ENCODE data around the gene INAFM1. TPM values are rescaled to one million over a fixed set of nuclear protein-coding genes. Genes with fewer than 3 reads are reported as not detected.
A peak's percentile ranks its signal among the peaks of the same experiment; 100 is the strongest.

INAFM1 gene
- total and polyA plus RNA-seq, 9 of the 15 experiments (the other 6 are each of a cell fraction or from before 2014, with no cell fraction given), result 0.71 to 30.9 (median 3.1) TPM

DNA sequence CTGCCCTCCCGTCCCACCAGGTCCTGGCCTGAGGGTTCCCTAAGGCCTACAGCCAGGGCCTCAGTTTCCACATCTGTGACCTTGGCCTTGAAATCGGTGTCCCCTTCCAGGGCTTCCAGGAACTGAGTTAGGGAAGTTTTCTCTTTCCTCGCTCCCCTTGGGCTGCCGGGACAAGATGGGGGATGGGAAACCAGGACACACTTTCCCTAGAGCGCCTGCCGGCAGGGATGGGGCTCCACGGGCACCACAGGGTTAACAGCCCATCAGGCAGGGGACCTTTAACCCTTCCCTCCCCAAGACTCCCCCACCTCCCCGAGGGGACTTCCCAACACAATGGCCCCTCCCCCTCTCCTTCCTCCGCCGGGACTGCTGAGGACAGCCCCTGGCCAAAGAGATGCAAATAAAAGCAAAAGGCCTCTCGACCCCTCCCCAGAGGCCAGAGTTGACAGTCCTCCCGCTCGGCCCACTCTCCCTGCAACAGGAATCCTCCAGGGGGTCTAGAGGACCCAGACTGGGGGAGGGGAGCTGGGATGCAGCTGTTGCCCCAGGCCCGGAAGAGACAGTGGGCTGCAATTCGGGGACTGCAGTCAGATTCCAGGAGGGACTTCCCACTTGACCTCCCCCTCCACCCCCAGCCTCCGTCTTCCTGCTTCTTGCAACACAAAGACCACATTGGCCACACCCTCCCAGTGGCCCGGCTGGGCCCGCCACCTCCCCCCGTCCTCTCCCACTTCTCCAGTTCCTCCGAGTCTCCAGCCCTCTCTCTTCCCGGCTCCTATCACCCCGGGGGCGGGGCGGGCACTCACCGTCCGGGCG lies 47.1 kb upstream of the INAFM1 start (continued):
- TF ChIP-seq, protein P1, sequence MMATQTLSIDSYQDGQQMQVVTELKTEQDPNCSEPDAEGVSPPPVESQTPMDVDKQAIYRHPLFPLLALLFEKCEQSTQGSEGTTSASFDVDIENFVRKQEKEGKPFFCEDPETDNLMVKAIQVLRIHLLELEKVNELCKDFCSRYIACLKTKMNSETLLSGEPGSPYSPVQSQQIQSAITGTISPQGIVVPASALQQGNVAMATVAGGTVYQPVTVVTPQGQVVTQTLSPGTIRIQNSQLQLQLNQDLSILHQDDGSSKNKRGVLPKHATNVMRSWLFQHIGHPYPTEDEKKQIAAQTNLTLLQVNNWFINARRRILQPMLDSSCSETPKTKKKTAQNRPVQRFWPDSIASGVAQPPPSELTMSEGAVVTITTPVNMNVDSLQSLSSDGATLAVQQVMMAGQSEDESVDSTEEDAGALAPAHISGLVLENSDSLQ (IDR thresholded peaks at IDR 0.05), result no peak; the same call in 1 of the 2 replicates
- TF ChIP-seq MEF2D (tag; conservative IDR thresholded peaks at IDR 0.05; ENCODE audit: low read depth) (peak; percentile 67), GABPB2 (CRISPR knock-in tag; conservative IDR thresholded peaks at IDR 0.05) (no peak), ZNF217 (CRISPR knock-in tag; IDR thresholded peaks at IDR 0.05) (no peak), TCFL5 (CRISPR knock-in tag; conservative IDR thresholded peaks at IDR 0.05) (no peak), WHSC1 (IDR thresholded peaks at IDR 0.05; ENCODE audit: low read length) (no peak), POLR2B (IDR thresholded peaks at IDR 0.05; ENCODE audit: low read depth, partially characterized antibody) (peak; percentile 45), NR2C1 (IDR thresholded peaks at IDR 0.05) (peak; percentile 89), NR2C1 (tag; IDR thresholded peaks at IDR 0.05) (peak; percentile 92), CREM (IDR thresholded peaks at IDR 0.05; ENCODE audit: low read depth) (peak; percentile 35), DACH1 (IDR thresholded peaks at IDR 0.05; ENCODE audit: partially characterized antibody) (peak; percentile 85), SNIP1 (IDR thresholded peaks at IDR 0.05; ENCODE audit: low read depth) (no peak), ZNF707 (CRISPR knock-in tag; conservative IDR thresholded peaks at IDR 0.05) (no peak), RFX5 (IDR thresholded peaks at IDR 0.05; ENCODE audit: low read depth, low read length) (no peak), HNRNPH1 (optimal IDR thresholded peaks at IDR 0.05; ENCODE audit: low read depth, low read length) (no peak), PHTF2 (CRISPR knock-in tag; IDR thresholded peaks at IDR 0.05) (no peak), ARHGAP35 (IDR thresholded peaks at IDR 0.05; ENCODE audit: partially characterized antibody) (no peak)
- TF ChIP-seq, protein P2, sequence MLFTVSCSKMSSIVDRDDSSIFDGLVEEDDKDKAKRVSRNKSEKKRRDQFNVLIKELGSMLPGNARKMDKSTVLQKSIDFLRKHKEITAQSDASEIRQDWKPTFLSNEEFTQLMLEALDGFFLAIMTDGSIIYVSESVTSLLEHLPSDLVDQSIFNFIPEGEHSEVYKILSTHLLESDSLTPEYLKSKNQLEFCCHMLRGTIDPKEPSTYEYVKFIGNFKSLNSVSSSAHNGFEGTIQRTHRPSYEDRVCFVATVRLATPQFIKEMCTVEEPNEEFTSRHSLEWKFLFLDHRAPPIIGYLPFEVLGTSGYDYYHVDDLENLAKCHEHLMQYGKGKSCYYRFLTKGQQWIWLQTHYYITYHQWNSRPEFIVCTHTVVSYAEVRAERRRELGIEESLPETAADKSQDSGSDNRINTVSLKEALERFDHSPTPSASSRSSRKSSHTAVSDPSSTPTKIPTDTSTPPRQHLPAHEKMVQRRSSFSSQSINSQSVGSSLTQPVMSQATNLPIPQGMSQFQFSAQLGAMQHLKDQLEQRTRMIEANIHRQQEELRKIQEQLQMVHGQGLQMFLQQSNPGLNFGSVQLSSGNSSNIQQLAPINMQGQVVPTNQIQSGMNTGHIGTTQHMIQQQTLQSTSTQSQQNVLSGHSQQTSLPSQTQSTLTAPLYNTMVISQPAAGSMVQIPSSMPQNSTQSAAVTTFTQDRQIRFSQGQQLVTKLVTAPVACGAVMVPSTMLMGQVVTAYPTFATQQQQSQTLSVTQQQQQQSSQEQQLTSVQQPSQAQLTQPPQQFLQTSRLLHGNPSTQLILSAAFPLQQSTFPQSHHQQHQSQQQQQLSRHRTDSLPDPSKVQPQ (CRISPR knock-in tag; IDR thresholded peaks at IDR 0.05; ENCODE audit: borderline replicate concordance), result no peak
- TF ChIP-seq, protein P3, sequence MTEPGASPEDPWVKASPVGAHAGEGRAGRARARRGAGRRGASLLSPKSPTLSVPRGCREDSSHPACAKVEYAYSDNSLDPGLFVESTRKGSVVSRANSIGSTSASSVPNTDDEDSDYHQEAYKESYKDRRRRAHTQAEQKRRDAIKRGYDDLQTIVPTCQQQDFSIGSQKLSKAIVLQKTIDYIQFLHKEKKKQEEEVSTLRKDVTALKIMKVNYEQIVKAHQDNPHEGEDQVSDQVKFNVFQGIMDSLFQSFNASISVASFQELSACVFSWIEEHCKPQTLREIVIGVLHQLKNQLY (CRISPR knock-in tag; conservative IDR thresholded peaks at IDR 0.05), result no peak
- TF ChIP-seq, protein P4, sequence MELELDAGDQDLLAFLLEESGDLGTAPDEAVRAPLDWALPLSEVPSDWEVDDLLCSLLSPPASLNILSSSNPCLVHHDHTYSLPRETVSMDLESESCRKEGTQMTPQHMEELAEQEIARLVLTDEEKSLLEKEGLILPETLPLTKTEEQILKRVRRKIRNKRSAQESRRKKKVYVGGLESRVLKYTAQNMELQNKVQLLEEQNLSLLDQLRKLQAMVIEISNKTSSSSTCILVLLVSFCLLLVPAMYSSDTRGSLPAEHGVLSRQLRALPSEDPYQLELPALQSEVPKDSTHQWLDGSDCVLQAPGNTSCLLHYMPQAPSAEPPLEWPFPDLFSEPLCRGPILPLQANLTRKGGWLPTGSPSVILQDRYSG (tag; conservative IDR thresholded peaks at IDR 0.05; ENCODE audit: low read depth), result no peak
- TF ChIP-seq, protein P5, sequence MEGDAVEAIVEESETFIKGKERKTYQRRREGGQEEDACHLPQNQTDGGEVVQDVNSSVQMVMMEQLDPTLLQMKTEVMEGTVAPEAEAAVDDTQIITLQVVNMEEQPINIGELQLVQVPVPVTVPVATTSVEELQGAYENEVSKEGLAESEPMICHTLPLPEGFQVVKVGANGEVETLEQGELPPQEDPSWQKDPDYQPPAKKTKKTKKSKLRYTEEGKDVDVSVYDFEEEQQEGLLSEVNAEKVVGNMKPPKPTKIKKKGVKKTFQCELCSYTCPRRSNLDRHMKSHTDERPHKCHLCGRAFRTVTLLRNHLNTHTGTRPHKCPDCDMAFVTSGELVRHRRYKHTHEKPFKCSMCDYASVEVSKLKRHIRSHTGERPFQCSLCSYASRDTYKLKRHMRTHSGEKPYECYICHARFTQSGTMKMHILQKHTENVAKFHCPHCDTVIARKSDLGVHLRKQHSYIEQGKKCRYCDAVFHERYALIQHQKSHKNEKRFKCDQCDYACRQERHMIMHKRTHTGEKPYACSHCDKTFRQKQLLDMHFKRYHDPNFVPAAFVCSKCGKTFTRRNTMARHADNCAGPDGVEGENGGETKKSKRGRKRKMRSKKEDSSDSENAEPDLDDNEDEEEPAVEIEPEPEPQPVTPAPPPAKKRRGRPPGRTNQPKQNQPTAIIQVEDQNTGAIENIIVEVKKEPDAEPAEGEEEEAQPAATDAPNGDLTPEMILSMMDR (IDR thresholded peaks at IDR 0.05 in 2 of 3, conservative IDR thresholded peaks at IDR 0.05 in 1 of 3; ENCODE audit: insufficient read depth in 2 of 3, low read depth in 1 of 3, low read length in 3 of 3), result no peak

Measured in K562 (cell line).